H9 (cell line): ENCODE measurements around the gene CADPS2. TPM values are rescaled to one million over a fixed set of nuclear protein-coding genes. Genes with fewer than 3 reads are reported as not detected.

Source experiments
- DNase-seq: peaks from one replicate; pipeline ENCODE4 v3.0.0-alpha.2; 2017
- H2AFZ ChIP-seq: one replicate; pipeline ENCODE4 v1.6.1; 2013; ENCODE audit warnings: mild to moderate bottlenecking, low read length, control low read depth, moderate library complexity
- H2AK5ac ChIP-seq: 2 replicates; pipeline ENCODE4 v1.6.1; 2013; ENCODE audit warnings: low read length, control low read depth, mixed read lengths; ENCODE audit not compliant: insufficient read length
- H2BK120ac ChIP-seq: one replicate; pipeline ENCODE4 v1.6.1; 2013; ENCODE audit warnings: low read depth, mild to moderate bottlenecking, low read length, control low read depth, inconsistent platforms; ENCODE audit not compliant: poor library complexity, severe bottlenecking
- H2BK12ac ChIP-seq: 2 replicates; pipeline ENCODE4 v1.6.1; 2013; ENCODE audit warnings: low read length, control low read depth, mixed read lengths, low read depth; ENCODE audit not compliant: insufficient read length
- H2BK15ac ChIP-seq: 2 replicates; pipeline ENCODE4 v1.6.1; 2013; ENCODE audit warnings: low read depth, low read length, control low read depth
- H2BK20ac ChIP-seq: one replicate; pipeline ENCODE4 v1.6.1; 2013; ENCODE audit warnings: low read depth, mild to moderate bottlenecking, low read length, control low read depth, inconsistent platforms; ENCODE audit not compliant: poor library complexity, severe bottlenecking
- H2BK5ac ChIP-seq: 2 replicates; pipeline ENCODE4 v1.6.1; 2013; ENCODE audit warnings: low read length, control low read depth, mixed read lengths; ENCODE audit not compliant: insufficient read length
- H3K14ac ChIP-seq: 2 replicates; pipeline ENCODE4 v1.6.1; 2013; ENCODE audit warnings: low read length, control low read depth; ENCODE audit not compliant: insufficient read depth
- H3K18ac ChIP-seq: 2 replicates; pipeline ENCODE4 v1.6.1; 2013; ENCODE audit warnings: low read depth, mild to moderate bottlenecking, mixed read lengths, low read length, control low read depth; ENCODE audit not compliant: insufficient read length
- H3K23ac ChIP-seq: 2 replicates; pipeline ENCODE4 v1.6.1; 2013; ENCODE audit warnings: low read length, control low read depth, mixed read lengths, low read depth; ENCODE audit not compliant: insufficient read length
- H3K23me2 ChIP-seq: 2 replicates; pipeline ENCODE4 v1.6.1; 2013; ENCODE audit warnings: low read depth, mild to moderate bottlenecking, mixed read lengths, low read length, control low read depth; ENCODE audit not compliant: insufficient read length, poor library complexity, severe bottlenecking
- H3K27ac ChIP-seq: 2 replicates; pipeline ENCODE4 v1.5.1; 2013; ENCODE audit warnings: low read length, control low read depth, mixed read lengths, low read depth; ENCODE audit not compliant: insufficient read length
- H3K27me3 ChIP-seq: 2 replicates; pipeline ENCODE4 v1.6.1; 2013; ENCODE audit warnings: low read length, control low read depth, inconsistent platforms; ENCODE audit not compliant: insufficient read depth
- H3K4ac ChIP-seq: 2 replicates; pipeline ENCODE4 v1.6.1; 2013; ENCODE audit warnings: low read depth, mild to moderate bottlenecking, control low read depth, inconsistent platforms, low read length, moderate library complexity
- H3K4me1 ChIP-seq: 2 replicates; pipeline ENCODE4 v1.6.1; 2013; ENCODE audit warnings: low read length, control low read depth, inconsistent platforms; ENCODE audit not compliant: insufficient read depth
- H3K4me2 ChIP-seq: 2 replicates; pipeline ENCODE4 v1.6.1; 2013; ENCODE audit warnings: low read length, control low read depth, mixed read lengths; ENCODE audit not compliant: insufficient read length, insufficient read depth
- H3K56ac ChIP-seq: 2 replicates; pipeline ENCODE4 v1.6.1; 2013; ENCODE audit warnings: low read depth, mild to moderate bottlenecking, mixed read lengths, low read length, control low read depth; ENCODE audit not compliant: insufficient read length
- H3K79me1 ChIP-seq: 2 replicates; pipeline ENCODE4 v1.6.1; 2013; ENCODE audit warnings: low read depth, mild to moderate bottlenecking, moderate library complexity, low read length, control low read depth, inconsistent platforms; ENCODE audit not compliant: insufficient read depth, poor library complexity, severe bottlenecking
- H3K79me2 ChIP-seq: 2 replicates; pipeline ENCODE4 v1.6.1; 2013; ENCODE audit warnings: low read length, control low read depth, inconsistent platforms; ENCODE audit not compliant: insufficient read depth
- H3K9ac ChIP-seq: 2 replicates; pipeline ENCODE4 v1.6.1; 2013; ENCODE audit warnings: low read length, control low read depth, mixed read lengths; ENCODE audit not compliant: insufficient read length; ENCODE audit errors: extremely low read depth
- H3K9me3 ChIP-seq: one replicate; pipeline ENCODE4 v1.6.1; 2013; ENCODE audit warnings: low read depth, low read length, inconsistent platforms; ENCODE audit not compliant: control insufficient read depth
- H3T11ph ChIP-seq: one replicate; pipeline ENCODE4 v1.6.1; 2013; ENCODE audit warnings: mild to moderate bottlenecking, low read length, control low read depth, inconsistent platforms
- H4K20me1 ChIP-seq: one replicate; pipeline ENCODE4 v1.6.1; 2013; ENCODE audit not compliant: control insufficient read depth, insufficient read length, insufficient read depth
- H4K5ac ChIP-seq: 2 replicates; pipeline ENCODE4 v1.6.1; 2013; ENCODE audit warnings: low read depth, mild to moderate bottlenecking, mixed read lengths, low read length, control low read depth; ENCODE audit not compliant: insufficient read length
- H4K8ac ChIP-seq: replicated peaks from 2 replicates; pipeline ENCODE4 v1.6.1; 2013; ENCODE audit warnings: low read length, control low read depth, mixed read lengths, low read depth; ENCODE audit not compliant: insufficient read length
- H4K91ac ChIP-seq: 2 replicates; pipeline ENCODE4 v1.6.1; 2013; ENCODE audit warnings: low read depth, mild to moderate bottlenecking, moderate library complexity, mixed read lengths, low read length, control low read depth; ENCODE audit not compliant: insufficient read length
- H3K27ac Mint-ChIP-seq, 3 experiments: 2 replicates in 2 of 3; 3 replicates in 1 of 3; pipeline ENCODE4 v1.8.0; 2020 to 2021; ENCODE audit warnings: mixed read lengths in 3 of 3, mild to moderate bottlenecking in 1 of 3, moderate library complexity in 1 of 3
- H3K27me3 Mint-ChIP-seq: 2 replicates; pipeline ENCODE4 v1.8.0; 2021; ENCODE audit warnings: low read depth, mild to moderate bottlenecking, moderate library complexity, mixed read lengths
- H3K36me3 Mint-ChIP-seq, 3 experiments: 2 replicates in 2 of 3; 3 replicates in 1 of 3; pipeline ENCODE4 v1.8.0; 2020 to 2021; ENCODE audit warnings: low read depth in 3 of 3, mixed read lengths in 3 of 3; ENCODE audit not compliant: insufficient read depth in 1 of 3
- H3K4me1 Mint-ChIP-seq, 2 experiments: 2 replicates each; pipeline ENCODE4 v1.8.0; 2020; ENCODE audit warnings: mixed read lengths in 2 of 2
- H3K4me3 Mint-ChIP-seq, 2 experiments: 2 replicates in 1 of 2; 3 replicates in 1 of 2; pipeline ENCODE4 v1.8.0; 2020 to 2021; ENCODE audit warnings: mild to moderate bottlenecking in 2 of 2, mixed read lengths in 2 of 2, moderate library complexity in 1 of 2
- H3K9me3 Mint-ChIP-seq, 2 experiments: 2 replicates in 1 of 2; 3 replicates in 1 of 2; pipeline ENCODE4 v1.8.0; 2020; ENCODE audit warnings: mild to moderate bottlenecking in 2 of 2, mixed read lengths in 2 of 2, moderate library complexity in 1 of 2
- WGBS: extraction: QIAGEN DNeasy Blood & Tissue Kit; methylation state at CpG from one replicate; pipeline ENCODE4 v1.1.7; 2013; ENCODE audit warnings: missing lambda C conversion rate, low lambda C conversion rate, mixed read lengths; ENCODE audit not compliant: insufficient read length; ENCODE audit errors: extremely low coverage; 5-methylcytosine and 5-hydroxymethylcytosine counted together
- total RNA-seq: library from RNA; stranded (reverse); gene quantifications from 2 replicates; pipeline ENCODE4 v1.2.1, GENCODE V29; 2021
- TF ChIP-seq, protein P1 (sequence below): fragments of 200-600 bp; sonication (generic); conservative IDR thresholded peaks from 3 replicates; pipeline ENCODE4 v1.8.0; 2021; ENCODE audit warnings: antibody characterized with exemption, mild to moderate bottlenecking

Gene CADPS2
- total RNA-seq, 1 experiment from 2014 or later, result 7.1 TPM

DNA sequence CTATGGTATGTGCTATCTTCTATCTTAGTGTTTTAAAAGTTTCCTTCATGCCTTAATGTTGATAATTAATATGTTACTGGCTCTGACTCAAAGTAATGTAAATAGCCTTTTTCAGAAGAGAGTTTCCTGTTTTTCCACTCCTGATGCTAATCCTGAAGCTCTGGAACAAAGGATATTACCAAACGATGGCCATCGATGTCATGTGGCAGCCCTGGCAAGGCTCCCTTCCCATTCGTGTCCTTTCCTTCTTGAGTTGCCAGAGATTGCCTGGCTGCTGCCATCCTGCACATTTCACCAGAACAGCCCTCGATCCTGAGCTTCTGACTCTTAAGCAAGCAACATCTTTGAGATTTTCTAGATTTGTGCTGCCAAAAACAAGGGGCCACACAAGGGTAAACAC lies 233.4 kb downstream of the CADPS2 start:
- Histone ChIP-seq H3K4me1 (no peaks in the 10 kb centered on the region), H3K56ac (no peak overlapping the region), H2AK5ac (no peak overlapping the region), H3K27ac (no peak overlapping the region), H3K9me3 (no peaks in the 10 kb centered on the region), H4K5ac (no peak overlapping the region), H3T11ph (no peak overlapping the region), H4K8ac (no peak overlapping the region), H3K23ac (no peak overlapping the region), H2AFZ (no peak overlapping the region), H3K79me1 (no peaks in the 10 kb centered on the region), H3K9ac (no peak overlapping the region), H3K4ac (no peak overlapping the region), H4K91ac (no peak overlapping the region), H2BK15ac (no peak overlapping the region), H2BK120ac (no peak overlapping the region), H3K23me2 (no peaks in the 10 kb centered on the region), H2BK5ac (no peak overlapping the region), H3K18ac (no peak overlapping the region), H2BK12ac (no peak overlapping the region), H3K4me2 (no peak overlapping the region), H3K14ac (no peak overlapping the region), H3K27me3 (no peaks in the 10 kb centered on the region), H3K79me2 (no peaks in the 10 kb centered on the region), H4K20me1 (no peaks in the 10 kb centered on the region), H2BK20ac (no peak overlapping the region)
- Mint-ChIP-seq H3K36me3 (peaks cover 0 to 6% (median 5%) of the 10 kb centered on the region in 3 experiments; a peak in 5 of 7 replicates), H3K4me1 (peaks cover 4 to 5% of the 10 kb centered on the region in 2 experiments; a peak in 3 of 4 replicates), H3K27ac (peak overlapping the region in 2 of 3 experiments; percentile 82 to 94; a peak in 2 of 7 replicates), H3K27me3 (no peaks in the 10 kb centered on the region), H3K9me3 (peaks cover 0 to 8% of the 10 kb centered on the region in 2 experiments; a peak in 2 of 5 replicates), H3K4me3 (no peak overlapping the region)
- DNase-seq, result no peak
- TF ChIP-seq, protein P1, sequence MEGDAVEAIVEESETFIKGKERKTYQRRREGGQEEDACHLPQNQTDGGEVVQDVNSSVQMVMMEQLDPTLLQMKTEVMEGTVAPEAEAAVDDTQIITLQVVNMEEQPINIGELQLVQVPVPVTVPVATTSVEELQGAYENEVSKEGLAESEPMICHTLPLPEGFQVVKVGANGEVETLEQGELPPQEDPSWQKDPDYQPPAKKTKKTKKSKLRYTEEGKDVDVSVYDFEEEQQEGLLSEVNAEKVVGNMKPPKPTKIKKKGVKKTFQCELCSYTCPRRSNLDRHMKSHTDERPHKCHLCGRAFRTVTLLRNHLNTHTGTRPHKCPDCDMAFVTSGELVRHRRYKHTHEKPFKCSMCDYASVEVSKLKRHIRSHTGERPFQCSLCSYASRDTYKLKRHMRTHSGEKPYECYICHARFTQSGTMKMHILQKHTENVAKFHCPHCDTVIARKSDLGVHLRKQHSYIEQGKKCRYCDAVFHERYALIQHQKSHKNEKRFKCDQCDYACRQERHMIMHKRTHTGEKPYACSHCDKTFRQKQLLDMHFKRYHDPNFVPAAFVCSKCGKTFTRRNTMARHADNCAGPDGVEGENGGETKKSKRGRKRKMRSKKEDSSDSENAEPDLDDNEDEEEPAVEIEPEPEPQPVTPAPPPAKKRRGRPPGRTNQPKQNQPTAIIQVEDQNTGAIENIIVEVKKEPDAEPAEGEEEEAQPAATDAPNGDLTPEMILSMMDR, result no peak
- WGBS, result no CpG with 5 or more reads among the region's 4 CpGs
